Esophagus squamous epithelium (tissue), 5 donors: ENCODE data around the gene TBC1D9. TPM values are rescaled to one million over a fixed set of nuclear protein-coding genes. Genes with fewer than 3 reads are reported as not detected.

ENCODE experiments used
- DNase-seq: peaks from one replicate; lab custom pipeline; 2025; lab: John Stamatoyannopoulos, UW
- H3K27ac ChIP-seq, 4 donors: fragments of 200-600 bp; sonication (generic); one replicate each; pipeline ENCODE4 v1.5.1; 2016 to 2019; ENCODE audit warnings: mild to moderate bottlenecking in 1 of 4
- H3K27me3 ChIP-seq, 4 donors: fragments of 200-600 bp; sonication (generic); 1 replicate in 3 of 4; 2 replicates in 1 of 4; pipeline versions ENCODE4 v1.5.1 to v1.6.0; 2017 to 2021; ENCODE audit warnings: antibody characterized with exemption in 1 of 4
- H3K36me3 ChIP-seq, 3 donors: fragments of 200-600 bp; sonication (generic); one replicate each; pipeline ENCODE4 v1.5.1; 2016 to 2019
- H3K4me1 ChIP-seq, 3 donors: fragments of 200-600 bp; sonication (generic); one replicate each; pipeline ENCODE4 v1.5.1; 2017 to 2019
- H3K4me3 ChIP-seq, 4 donors: fragments of 200-600 bp; sonication (generic); 1 replicate in 3 of 4; 2 replicates in 1 of 4; pipeline ENCODE4 v1.5.1; 2016 to 2019; ENCODE audit warnings: mild to moderate bottlenecking in 2 of 4, moderate library complexity in 1 of 4
- H3K9me3 ChIP-seq, 3 donors: fragments of 200-600 bp; sonication (generic); one replicate each; pipeline ENCODE4 v1.5.1; 2016 to 2019
- POLR2A ChIP-seq, 4 donors: fragments of 450-650 bp; IDR thresholded peaks; one replicate each; pipeline ENCODE4 v1.6.1; 2017; ENCODE audit warnings: antibody characterized with exemption in 4 of 4, mild to moderate bottlenecking in 4 of 4, moderate library complexity in 3 of 4
- WGBS, 2 donors: methylation state at CpG; one replicate each; pipeline ENCODE4 v1.1.5; 2018; 5-methylcytosine and 5-hydroxymethylcytosine counted together
- intact Hi-C: fragments of 100-400 bp; cut with DNase I; formaldehyde crosslinking; loops from one replicate; pipeline ENCODE4 v1.15.0; 2022
- total RNA-seq, 4 donors: library from RNA; depleted of rRNA; stranded (reverse); fragments of >200 nt; gene quantifications; one replicate each; pipeline ENCODE4 v1.1.0, GENCODE V29; 2016
- TF ChIP-seq, protein P1 (sequence below), 6 experiments: fragments of 450-650 bp in 4 of 6; fragments of 200-600 bp in 2 of 6; sonication (generic) in 2 of 6; IDR thresholded peaks; one replicate each; pipeline ENCODE4 v1.5.1; 2016 to 2019; ENCODE audit warnings: antibody characterized with exemption in 6 of 6, mild to moderate bottlenecking in 4 of 6, moderate library complexity in 4 of 6
- donor health status: DM: yes; HTN: yes; CAD: no.

The TBC1D9 gene
- total RNA-seq, 4 donors from 2014 or later, result 8.6 to 21.0 (median 11.5) TPM

DNA sequence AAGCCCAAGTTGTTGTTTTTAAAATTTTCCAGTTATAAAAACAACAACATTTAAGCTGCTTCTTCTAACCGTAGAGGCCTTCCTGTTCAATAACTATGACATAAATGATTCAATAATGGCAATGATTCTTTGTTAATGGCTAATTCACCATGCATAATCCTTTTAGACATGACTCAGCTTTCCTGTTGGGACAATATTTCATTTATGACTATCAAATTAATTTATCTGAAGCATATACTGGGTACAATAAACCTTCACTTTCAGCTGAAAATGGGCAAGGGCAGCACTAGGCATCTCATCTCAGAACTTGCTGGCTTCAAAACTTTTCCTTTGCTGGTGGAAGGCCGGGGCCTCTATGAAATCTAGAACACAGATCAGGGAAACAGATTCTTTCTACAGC is 38.9 kb downstream of the TBC1D9 start:
- H3K4me3 ChIP-seq, result no peak overlapping the region
- TF ChIP-seq, protein P1, sequence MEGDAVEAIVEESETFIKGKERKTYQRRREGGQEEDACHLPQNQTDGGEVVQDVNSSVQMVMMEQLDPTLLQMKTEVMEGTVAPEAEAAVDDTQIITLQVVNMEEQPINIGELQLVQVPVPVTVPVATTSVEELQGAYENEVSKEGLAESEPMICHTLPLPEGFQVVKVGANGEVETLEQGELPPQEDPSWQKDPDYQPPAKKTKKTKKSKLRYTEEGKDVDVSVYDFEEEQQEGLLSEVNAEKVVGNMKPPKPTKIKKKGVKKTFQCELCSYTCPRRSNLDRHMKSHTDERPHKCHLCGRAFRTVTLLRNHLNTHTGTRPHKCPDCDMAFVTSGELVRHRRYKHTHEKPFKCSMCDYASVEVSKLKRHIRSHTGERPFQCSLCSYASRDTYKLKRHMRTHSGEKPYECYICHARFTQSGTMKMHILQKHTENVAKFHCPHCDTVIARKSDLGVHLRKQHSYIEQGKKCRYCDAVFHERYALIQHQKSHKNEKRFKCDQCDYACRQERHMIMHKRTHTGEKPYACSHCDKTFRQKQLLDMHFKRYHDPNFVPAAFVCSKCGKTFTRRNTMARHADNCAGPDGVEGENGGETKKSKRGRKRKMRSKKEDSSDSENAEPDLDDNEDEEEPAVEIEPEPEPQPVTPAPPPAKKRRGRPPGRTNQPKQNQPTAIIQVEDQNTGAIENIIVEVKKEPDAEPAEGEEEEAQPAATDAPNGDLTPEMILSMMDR (IDR thresholded peaks at IDR 0.05), result no peak
- TF ChIP-seq POLR2A (IDR thresholded peaks at IDR 0.05), result no peak
- H3K27ac ChIP-seq, result peak overlapping the region in 2 of 4 donors; percentile 3 to 28

DNA sequence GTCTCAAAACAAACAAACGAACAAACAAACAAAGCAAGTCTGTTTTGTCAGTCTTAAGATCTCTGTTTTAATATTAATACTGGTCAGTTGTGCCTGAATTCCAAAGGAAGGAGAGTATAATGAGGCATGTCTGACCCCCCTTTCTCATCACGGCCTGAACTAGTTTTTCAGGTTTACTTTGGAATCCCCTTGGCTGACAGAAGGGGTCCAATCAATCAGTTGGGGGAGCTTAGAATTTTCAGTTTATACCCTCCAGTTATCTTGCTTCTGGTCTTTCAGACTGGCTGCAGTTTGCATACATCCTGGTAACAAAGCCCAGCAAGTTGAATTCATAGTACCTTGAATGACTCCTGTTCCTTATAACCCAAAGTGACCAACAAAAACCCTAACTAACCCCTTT is 41.1 kb downstream of the TBC1D9 start:
- H3K27me3 ChIP-seq, result no peaks in the 10 kb centered on the region
- 53 to 56% methylated on average over 2 of the region's 2 CpGs for WGBS, 2 donors
- no peaks in the 10 kb centered on the region for H3K9me3 ChIP-seq
- TF ChIP-seq POLR2A (IDR thresholded peaks at IDR 0.05), result no peak
- TF ChIP-seq, protein P1 (IDR thresholded peaks at IDR 0.05), result no peak
- intact Hi-C loops, result no loop called here
- peaks cover 0 to 41% (median 19%) of the 10 kb centered on the region in 3 donors for H3K4me1 ChIP-seq
- no peaks in the 10 kb centered on the region for H3K36me3 ChIP-seq
- DNase-seq, result no peak
- H3K27ac ChIP-seq, result no peak overlapping the region
- no peak overlapping the region for H3K4me3 ChIP-seq

More for the DNA sequence above, 38.9 kb downstream of the TBC1D9 start:
- no peaks in the 10 kb centered on the region for H3K27me3 ChIP-seq
- no peak for DNase-seq
- intact Hi-C loops, result no loop called here
- no peaks in the 10 kb centered on the region for H3K9me3 ChIP-seq
- no peaks in the 10 kb centered on the region for H3K36me3 ChIP-seq
- 37 to 50% methylated on average over 2 of the region's 2 CpGs for WGBS, 2 donors
- H3K4me1 ChIP-seq, result peaks cover 7 to 58% (median 28%) of the 10 kb centered on the region in 3 donors

DNA sequence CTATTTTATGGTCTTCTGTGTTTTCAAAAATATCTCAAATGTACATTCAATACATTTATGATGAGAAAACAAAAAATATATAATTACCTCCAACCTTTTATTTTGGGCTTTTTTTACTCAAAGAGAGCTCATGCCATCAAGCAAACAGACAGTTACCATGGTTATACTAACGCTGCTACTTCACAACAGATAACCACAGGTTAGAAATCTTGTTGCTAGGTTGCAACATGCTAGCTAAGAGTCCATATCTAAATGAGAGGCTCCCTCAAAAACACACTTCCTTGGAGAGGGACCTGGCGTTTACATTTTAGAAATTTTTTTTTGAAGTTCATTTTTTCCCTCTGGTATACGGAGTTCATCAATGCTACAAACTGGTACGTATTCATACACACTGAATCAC is 44.3 kb downstream of the TBC1D9 start:
- DNase-seq, result no peak
- Histone ChIP-seq H3K36me3 (no peaks in the 10 kb centered on the region), H3K4me1 (peaks cover 0 to 12% (median 0%) of the 10 kb centered on the region in 3 donors), H3K9me3 (no peaks in the 10 kb centered on the region), H3K4me3 (no peak overlapping the region), H3K27ac (no peak overlapping the region), H3K27me3 (no peaks in the 10 kb centered on the region)
- TF ChIP-seq, protein P1 (IDR thresholded peaks at IDR 0.05), result no peak
- TF ChIP-seq POLR2A (IDR thresholded peaks at IDR 0.05), result no peak
- intact Hi-C loops, result no loop called here
- WGBS, 2 donors, result 67 to 75% methylated on average over 4 of the region's 4 CpGs

DNA sequence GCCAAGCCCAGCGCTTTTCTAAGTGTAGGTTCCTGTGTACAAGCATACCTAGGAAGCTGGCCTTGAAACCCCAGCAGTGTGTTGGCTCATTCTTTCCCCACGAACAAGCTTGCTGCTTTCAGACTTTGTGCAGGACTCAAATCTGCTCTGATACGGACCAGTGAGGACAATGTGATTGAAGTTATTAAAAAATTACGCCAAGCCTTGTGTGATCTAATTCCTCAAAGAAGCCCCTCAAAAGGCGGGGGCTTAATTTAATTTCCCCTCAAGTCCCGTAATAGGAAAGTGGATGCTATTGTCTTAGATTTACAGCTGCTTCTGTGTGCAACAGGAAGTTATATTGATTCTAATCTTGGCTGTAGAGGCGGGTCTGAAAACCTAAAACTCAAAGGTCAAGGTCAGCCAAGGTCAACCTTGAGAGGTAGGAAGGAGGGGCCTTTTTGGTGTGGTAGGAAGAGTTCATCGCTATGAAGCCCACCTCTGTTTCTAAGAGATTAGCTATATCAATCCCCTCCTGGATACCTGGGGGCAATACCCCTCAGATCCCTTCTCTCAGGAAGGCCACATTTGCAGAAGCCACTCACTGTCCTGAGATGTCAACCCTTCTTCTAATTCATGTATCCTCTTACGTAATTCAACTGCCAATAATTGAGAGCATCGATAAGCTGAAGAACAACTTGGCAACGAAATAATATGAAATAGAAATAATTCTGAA is 45.1 kb downstream of the TBC1D9 start:
- TF ChIP-seq, protein P1 (IDR thresholded peaks at IDR 0.05), result no peak
- no peak for TF ChIP-seq POLR2A (IDR thresholded peaks at IDR 0.05)
- Histone ChIP-seq H3K27ac (no peak overlapping the region), H3K4me3 (no peak overlapping the region), H3K27me3 (no peaks in the 10 kb centered on the region), H3K9me3 (no peaks in the 10 kb centered on the region), H3K4me1 (peaks cover 0 to 18% (median 0%) of the 10 kb centered on the region in 3 donors), H3K36me3 (no peaks in the 10 kb centered on the region)
- no peak for DNase-seq
- 63 to 77% methylated on average over 10 to 11 of the region's 11 CpGs for WGBS, 2 donors
- intact Hi-C loops, result no loop called here

DNA sequence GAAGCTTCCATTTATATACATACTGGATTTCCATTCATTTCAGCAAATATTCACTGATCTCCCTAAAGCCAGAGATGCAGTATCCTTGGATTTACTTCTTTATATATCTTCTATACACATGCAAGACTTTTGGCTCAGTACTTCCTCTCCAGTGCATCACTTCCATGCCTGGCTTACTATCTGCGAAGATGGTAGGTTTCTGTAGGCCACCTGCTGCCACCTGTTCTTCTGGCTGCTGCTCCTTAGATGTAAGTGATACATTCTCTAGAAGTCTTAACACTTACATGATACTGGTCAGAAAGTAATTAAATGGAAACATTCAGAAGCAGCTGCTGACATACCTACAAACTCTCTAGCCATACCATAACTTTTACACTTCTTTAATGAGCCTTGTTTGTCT is 48.9 kb downstream of the TBC1D9 start:
- TF ChIP-seq POLR2A (IDR thresholded peaks at IDR 0.05), result no peak
- TF ChIP-seq, protein P1 (IDR thresholded peaks at IDR 0.05), result no peak
- intact Hi-C loops, result no loop called here
- Histone ChIP-seq H3K36me3 (no peaks in the 10 kb centered on the region), H3K27ac (no peak overlapping the region), H3K4me3 (no peak overlapping the region), H3K9me3 (no peaks in the 10 kb centered on the region), H3K4me1 (peaks cover 0 to 38% (median 8%) of the 10 kb centered on the region in 3 donors), H3K27me3 (no peaks in the 10 kb centered on the region)
- WGBS, 2 donors, result 100% methylated on average over 1 of the region's 1 CpG
- no peak for DNase-seq
